Neural cell (in vitro differentiated cells): ENCODE measurements around the gene NUDT3. TPM values are rescaled to one million over a fixed set of nuclear protein-coding genes. Genes with fewer than 3 reads are reported as not detected.

Experiments used
- H2AFZ ChIP-seq: fragments of 200-600, 300-800 bp; sonication (generic), shearing (Covaris generic); 2 replicates; pipeline ENCODE4 v1.6.0; 2014; ENCODE audit warnings: low read depth, mild to moderate bottlenecking, antibody characterized with exemption, low read length, moderate library complexity
- H3F3A ChIP-seq: fragments of 200-600 bp; shearing (Covaris generic); 2 replicates; pipeline ENCODE4 v1.6.1; 2016; ENCODE audit warnings: mild to moderate bottlenecking, moderate library complexity, mixed read lengths, antibody characterized with exemption, low read length; ENCODE audit not compliant: insufficient read depth, poor library complexity, severe bottlenecking
- H3K27ac ChIP-seq: fragments of 200-600, 300-800 bp; sonication (generic), shearing (Covaris generic); 2 replicates; pipeline ENCODE4 v1.5.1; 2014; ENCODE audit warnings: mild to moderate bottlenecking, low read length, moderate library complexity
- H3K27me3 ChIP-seq: fragments of 300-800, 200-600 bp; sonication (generic), shearing (Covaris generic); 2 replicates; pipeline ENCODE4 v1.6.0; 2014; ENCODE audit warnings: mild to moderate bottlenecking, low read depth, low read length, moderate library complexity; ENCODE audit not compliant: insufficient read depth
- H3K36me3 ChIP-seq: fragments of 300-800, 200-600 bp; sonication (generic), shearing (Covaris generic); 2 replicates; pipeline ENCODE4 v1.5.1; 2014; ENCODE audit warnings: mild to moderate bottlenecking, antibody characterized with exemption, low read length, moderate library complexity; ENCODE audit not compliant: insufficient read depth
- H3K4me2 ChIP-seq: fragments of 300-800, 200-600 bp; sonication (generic), shearing (Covaris generic); 2 replicates; pipeline ENCODE4 v1.6.0; 2014; ENCODE audit warnings: mild to moderate bottlenecking, low read length
- H3K4me3 ChIP-seq: fragments of 300-800, 200-600 bp; sonication (generic), shearing (Covaris generic); 2 replicates; pipeline ENCODE4 v1.5.1; 2014; ENCODE audit warnings: mild to moderate bottlenecking, low read length, moderate library complexity
- H3K79me2 ChIP-seq: fragments of 200-600 bp; shearing (Covaris generic); replicated peaks from 2 replicates; pipeline ENCODE4 v1.6.0; 2014; ENCODE audit warnings: mild to moderate bottlenecking, low read length, moderate library complexity; ENCODE audit not compliant: insufficient read depth
- H3K9ac ChIP-seq: fragments of 300-800, 200-600 bp; sonication (generic), shearing (Covaris generic); 2 replicates; pipeline ENCODE4 v1.6.1; 2016; ENCODE audit warnings: mild to moderate bottlenecking, low read length, mixed read lengths
- H3K9me2 ChIP-seq: fragments of 200-600 bp; shearing (Covaris generic); 2 replicates; pipeline ENCODE4 v1.6.1; 2016; ENCODE audit warnings: mild to moderate bottlenecking, low read length, mixed read lengths; ENCODE audit not compliant: insufficient read depth
- H3K9me3 ChIP-seq: fragments of 200-600, 300-800 bp; sonication (generic), shearing (Covaris generic); 2 replicates; pipeline ENCODE4 v1.6.1; 2016; ENCODE audit warnings: mild to moderate bottlenecking, mixed run types, low read length, moderate library complexity, mixed read lengths
- H4K20me1 ChIP-seq: fragments of 200-600 bp; shearing (Covaris generic); 2 replicates; pipeline ENCODE4 v1.6.1; 2016; ENCODE audit warnings: mild to moderate bottlenecking, mixed run types; ENCODE audit not compliant: insufficient read depth
- CTCF ChIP-seq: fragments of 450-650 bp; IDR thresholded peaks from 2 replicates; pipeline ENCODE4 v1.5.1; 2014; ENCODE audit warnings: antibody characterized with exemption, mild to moderate bottlenecking, moderate library complexity; ENCODE audit not compliant: poor library complexity, severe bottlenecking
- EP300 ChIP-seq: fragments of 450-650 bp; conservative IDR thresholded peaks from 2 replicates; pipeline ENCODE4 v1.6.1; 2014; ENCODE audit warnings: antibody characterized with exemption, mild to moderate bottlenecking, moderate library complexity; ENCODE audit not compliant: poor library complexity, severe bottlenecking
- EZH2 ChIP-seq: fragments of 200-600, 300-800 bp; shearing (Covaris generic), sonication (generic); IDR thresholded peaks from 2 replicates; pipeline ENCODE4 v1.6.1; 2014; ENCODE audit warnings: antibody characterized with exemption, low read length, borderline replicate concordance, mild to moderate bottlenecking; ENCODE audit not compliant: insufficient read depth, poor library complexity, severe bottlenecking
- MXI1 ChIP-seq: fragments of 450-650 bp; conservative IDR thresholded peaks from 2 replicates; pipeline ENCODE4 v1.6.1; 2014; ENCODE audit warnings: antibody characterized with exemption, mild to moderate bottlenecking; ENCODE audit not compliant: poor library complexity, severe bottlenecking
- POLR2AphosphoS5 ChIP-seq: IDR thresholded peaks from 2 replicates; pipeline ENCODE4 v1.6.1; 2012
- RAD21 ChIP-seq: fragments of 450-650 bp; conservative IDR thresholded peaks from 2 replicates; pipeline ENCODE4 v1.6.1; 2014; ENCODE audit warnings: antibody characterized with exemption, mild to moderate bottlenecking, moderate library complexity
- REST ChIP-seq: IDR thresholded peaks from 2 replicates; pipeline ENCODE4 v1.6.1; 2012; ENCODE audit warnings: borderline replicate concordance
- SMC3 ChIP-seq: fragments of 450-650 bp; conservative IDR thresholded peaks from 2 replicates; pipeline ENCODE4 v1.6.1; 2014; ENCODE audit warnings: antibody characterized with exemption, mild to moderate bottlenecking, moderate library complexity; ENCODE audit not compliant: poor library complexity
- TAF1 ChIP-seq: IDR thresholded peaks from 2 replicates; pipeline ENCODE4 v1.6.1; 2012; ENCODE audit warnings: low read depth
- polyA plus RNA-seq: library from polyadenylated mRNA; depleted of rRNA; stranded (reverse); fragments of >200 nt; gene quantifications from 2 replicates; pipeline ENCODE4 v1.2.3, GENCODE V29; 2014

NUDT3 gene
- polyA plus RNA-seq, 1 donor from 2014 or later: 80.2 TPM

- no peak for TF ChIP-seq SMC3
- no peak for TF ChIP-seq CTCF
- no peak for TF ChIP-seq POLR2AphosphoS5
- TF ChIP-seq RAD21: no peak
- TF ChIP-seq EZH2: no peak
- TF ChIP-seq EP300: no peak
- no peak for TF ChIP-seq MXI1
- TF ChIP-seq REST: no peak
- no peak for TF ChIP-seq TAF1
- H3K9ac ChIP-seq: no peak overlapping the region
- H3K4me3 ChIP-seq: no peak overlapping the region
- no peak overlapping the region for H3K4me2 ChIP-seq
- no peaks in the 10 kb centered on the region for H3K9me2 ChIP-seq
- H3K27me3 ChIP-seq: no peaks in the 10 kb centered on the region
- no peaks in the 10 kb centered on the region for H3K9me3 ChIP-seq
- H3K27ac ChIP-seq: no peak overlapping the region
- H3K79me2 ChIP-seq: peaks cover 15% of the 10 kb centered on the region
- no peak overlapping the region for H2AFZ ChIP-seq
- H3F3A ChIP-seq: no peaks in the 10 kb centered on the region
- H4K20me1 ChIP-seq: no peaks in the 10 kb centered on the region
- H3K36me3 ChIP-seq: no peaks in the 10 kb centered on the region
Measured at GRCh38 chr6:34308483-34308882, 84.0 kb downstream of the NUDT3 start.

- H3K27ac ChIP-seq: no peak overlapping the region
- H3K36me3 ChIP-seq: no peaks in the 10 kb centered on the region
- H2AFZ ChIP-seq: no peak overlapping the region
Measured at GRCh38 chr6:34305982-34306708, 86.3 kb downstream of the NUDT3 start.

More at GRCh38 chr6:34305982-34306708, 86.3 kb downstream of the NUDT3 start:
- H3K9ac ChIP-seq: no peak overlapping the region
- no peaks in the 10 kb centered on the region for H3K9me2 ChIP-seq
- TF ChIP-seq MXI1: no peak
- TF ChIP-seq POLR2AphosphoS5: no peak
- no peak for TF ChIP-seq REST
- no peak for TF ChIP-seq EP300
- no peak for TF ChIP-seq SMC3
- TF ChIP-seq TAF1: no peak
- H3K9me3 ChIP-seq: no peaks in the 10 kb centered on the region
- no peaks in the 10 kb centered on the region for H4K20me1 ChIP-seq
- H3K4me2 ChIP-seq: no peak overlapping the region
- no peak overlapping the region for H3K4me3 ChIP-seq
- H3K27me3 ChIP-seq: no peaks in the 10 kb centered on the region
- H3F3A ChIP-seq: no peaks in the 10 kb centered on the region
- H3K79me2 ChIP-seq: peaks cover 15% of the 10 kb centered on the region
